Parathyroid adenoma (tissue), 2 donors: Measurements from ENCODE around the gene ATF4.

Source experiments
- H2AFZ ChIP-seq: fragments of 300-600 bp; sonication (generic); one replicate; pipeline ENCODE4 v1.7.0; 2017; ENCODE audit warnings: antibody characterized with exemption, mild to moderate bottlenecking
- H3K27ac ChIP-seq: fragments of 300-600 bp; sonication (generic); one replicate; pipeline ENCODE4 v1.7.0; 2017
- H3K27me3 ChIP-seq: fragments of 300-600 bp; sonication (generic); one replicate; pipeline ENCODE4 v1.7.0; 2017; ENCODE audit warnings: low read length; ENCODE audit not compliant: control insufficient read depth, insufficient read depth
- H3K36me3 ChIP-seq: fragments of 300-600 bp; sonication (generic); one replicate; pipeline ENCODE4 v1.7.0; 2017; ENCODE audit warnings: low read length; ENCODE audit not compliant: control insufficient read depth, insufficient read depth
- H3K4me1 ChIP-seq: fragments of 300-600 bp; sonication (generic); one replicate; pipeline ENCODE4 v1.7.0; 2017; ENCODE audit warnings: control low read depth
- H3K4me2 ChIP-seq: fragments of 300-600 bp; sonication (generic); one replicate; pipeline ENCODE4 v1.7.0; 2017; ENCODE audit warnings: low read length
- H3K4me3 ChIP-seq: fragments of 300-600 bp; sonication (generic); one replicate; pipeline ENCODE4 v1.7.0; 2017; ENCODE audit warnings: low read depth, low read length
- H3K79me2 ChIP-seq: fragments of 300-600 bp; sonication (generic); one replicate; pipeline ENCODE4 v1.7.0; 2017; ENCODE audit warnings: control low read depth
- H3K9ac ChIP-seq: fragments of 300-600 bp; sonication (generic); one replicate; pipeline ENCODE4 v1.7.0; 2017; ENCODE audit warnings: mild to moderate bottlenecking
- H3K9me3 ChIP-seq: fragments of 300-600 bp; sonication (generic); one replicate; pipeline ENCODE4 v1.7.0; 2017; ENCODE audit warnings: low read length; ENCODE audit not compliant: control insufficient read depth
- CTCF ChIP-seq: fragments of 300-600 bp; sonication (generic); IDR thresholded peaks from one replicate; pipeline ENCODE4 v1.7.0; 2017; ENCODE audit warnings: antibody characterized with exemption, mild to moderate bottlenecking
- donor health status: primary hyperparathyroidism.

ATF4 gene

GRCh38 chr22:39482768-39483167 is 37.6 kb upstream of the ATF4 start:
- TF ChIP-seq CTCF: no peak
- Histone ChIP-seq H3K9me3 (no peaks in the 10 kb centered on the region), H3K4me3 (no peak overlapping the region), H3K9ac (no peak overlapping the region), H3K27me3 (no peaks in the 10 kb centered on the region), H3K79me2 (no peaks in the 10 kb centered on the region), H3K4me2 (no peak overlapping the region), H2AFZ (no peak overlapping the region), H3K4me1 (no peaks in the 10 kb centered on the region), H3K27ac (no peak overlapping the region), H3K36me3 (no peaks in the 10 kb centered on the region)

GRCh38 chr22:39486951-39487825 is 33.2 kb upstream of the ATF4 start:
- H3K27me3 ChIP-seq: no peaks in the 10 kb centered on the region
- TF ChIP-seq CTCF: no peak
- no peaks in the 10 kb centered on the region for H3K79me2 ChIP-seq
- no peaks in the 10 kb centered on the region for H3K4me1 ChIP-seq
- H3K36me3 ChIP-seq: no peaks in the 10 kb centered on the region
- H3K4me2 ChIP-seq: no peak overlapping the region
- H3K9me3 ChIP-seq: no peaks in the 10 kb centered on the region
- H3K9ac ChIP-seq: no peak overlapping the region
- no peak overlapping the region for H3K4me3 ChIP-seq
- no peak overlapping the region for H2AFZ ChIP-seq
- no peak overlapping the region for H3K27ac ChIP-seq

GRCh38 chr22:39487826-39488520 is 32.4 kb upstream of the ATF4 start:
- H3K4me3 ChIP-seq: no peak overlapping the region
- H3K36me3 ChIP-seq: no peaks in the 10 kb centered on the region
- TF ChIP-seq CTCF: no peak

GRCh38 chr22:39488563-39489083 is 31.7 kb upstream of the ATF4 start:
- H3K36me3 ChIP-seq: no peaks in the 10 kb centered on the region
- H3K4me2 ChIP-seq: no peak overlapping the region

More at GRCh38 chr22:39487826-39488520, 32.4 kb upstream of the ATF4 start:
- H3K4me1 ChIP-seq: no peaks in the 10 kb centered on the region
- H3K9ac ChIP-seq: no peak overlapping the region
- H3K9me3 ChIP-seq: no peaks in the 10 kb centered on the region
- H3K79me2 ChIP-seq: no peaks in the 10 kb centered on the region
- H3K27me3 ChIP-seq: no peaks in the 10 kb centered on the region
- no peak overlapping the region for H3K27ac ChIP-seq
- H3K4me2 ChIP-seq: no peak overlapping the region
- no peak overlapping the region for H2AFZ ChIP-seq

More at GRCh38 chr22:39488563-39489083, 31.7 kb upstream of the ATF4 start:
- H3K27ac ChIP-seq: no peak overlapping the region
- no peak for TF ChIP-seq CTCF
- no peaks in the 10 kb centered on the region for H3K4me1 ChIP-seq
- no peaks in the 10 kb centered on the region for H3K9me3 ChIP-seq
- H3K4me3 ChIP-seq: no peak overlapping the region
- no peaks in the 10 kb centered on the region for H3K27me3 ChIP-seq
- no peaks in the 10 kb centered on the region for H3K79me2 ChIP-seq
- H3K9ac ChIP-seq: no peak overlapping the region
- H2AFZ ChIP-seq: no peak overlapping the region
